Measurements from ENCODE around the gene LYPD5. TPM values are rescaled to one million over a fixed set of nuclear protein-coding genes. Genes with fewer than 3 reads are reported as not detected.
"Not testable (repeated sequence)": the region's sequence is repeated elsewhere in the genome, so short reads cannot be mapped to it uniquely, and the experiment has no call there.

LYPD5 gene, protein sequence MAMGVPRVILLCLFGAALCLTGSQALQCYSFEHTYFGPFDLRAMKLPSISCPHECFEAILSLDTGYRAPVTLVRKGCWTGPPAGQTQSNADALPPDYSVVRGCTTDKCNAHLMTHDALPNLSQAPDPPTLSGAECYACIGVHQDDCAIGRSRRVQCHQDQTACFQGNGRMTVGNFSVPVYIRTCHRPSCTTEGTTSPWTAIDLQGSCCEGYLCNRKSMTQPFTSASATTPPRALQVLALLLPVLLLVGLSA
- polyA plus RNA-seq (2014; cell fraction: cytosol; rRNA removed): 0.80 and 1.9 TPM in 2 replicates
- 0.73 TPM in 1 of 2 replicates, not detected in the other for polyA plus RNA-seq (2014; cell fraction: nucleus; rRNA removed)

DNA sequence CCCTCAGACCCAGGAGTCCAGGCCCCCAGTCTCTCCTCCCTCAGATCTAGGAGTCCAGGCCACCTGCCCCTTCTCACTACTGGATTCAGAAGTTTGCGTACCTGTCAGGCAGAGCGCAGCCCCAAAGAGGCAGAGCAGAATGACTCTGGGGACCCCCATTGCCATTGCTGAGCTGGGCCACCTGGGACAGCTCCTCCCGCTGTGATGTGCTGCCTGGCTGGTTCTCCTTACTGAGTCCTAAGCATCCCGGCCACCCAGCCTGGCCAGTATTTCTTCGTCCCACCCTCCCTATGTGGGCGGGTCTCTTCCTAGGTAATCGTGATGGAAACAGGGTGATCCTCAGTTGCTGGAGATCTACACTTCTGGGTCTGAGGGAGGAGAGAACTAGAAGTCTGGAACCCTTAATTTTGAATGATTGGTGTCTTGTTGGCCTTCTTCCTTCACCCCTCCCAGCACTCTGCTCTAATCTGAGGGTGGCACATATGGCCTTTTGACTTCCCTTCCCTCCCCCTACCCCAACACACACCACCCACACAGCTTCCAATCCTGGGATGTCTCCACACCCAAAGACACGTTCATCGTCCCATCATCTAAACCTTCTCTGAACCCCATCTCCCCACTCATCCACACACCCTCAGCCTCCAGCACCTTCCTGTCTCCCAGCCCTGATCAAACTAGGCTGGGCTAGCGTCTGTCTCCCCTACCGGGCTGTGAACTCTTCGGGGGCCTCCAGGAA, at the start of gene LYPD5:
Gene LYPD5, minus strand, starts transcription at position 232 of the 736 bp plus-strand sequence. Its CDS starts 67 bp downstream, at position 165.
- DNase-seq (ENCODE audit: low spot score): no peak

DNA sequence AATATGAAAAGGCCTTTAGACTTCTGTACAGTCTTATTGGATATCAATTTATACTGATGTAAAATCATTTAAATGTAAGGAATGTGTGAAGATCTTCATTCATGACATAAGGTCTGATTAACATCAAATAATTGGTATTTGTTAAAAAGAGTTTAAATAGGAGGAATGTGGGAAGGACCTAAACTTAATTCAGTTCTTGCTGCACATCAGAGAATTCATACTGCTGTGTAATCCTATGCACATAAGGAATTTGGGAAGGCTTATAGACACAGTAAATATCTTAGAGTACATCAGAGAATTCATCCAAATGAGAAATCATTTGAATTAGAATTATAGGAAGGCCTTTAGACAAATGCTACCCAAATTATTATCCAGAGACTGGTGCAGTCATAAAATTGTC, 46.6 kb upstream of the LYPD5 start:
- no peak for DNase-seq (ENCODE audit: low spot score)

DNA sequence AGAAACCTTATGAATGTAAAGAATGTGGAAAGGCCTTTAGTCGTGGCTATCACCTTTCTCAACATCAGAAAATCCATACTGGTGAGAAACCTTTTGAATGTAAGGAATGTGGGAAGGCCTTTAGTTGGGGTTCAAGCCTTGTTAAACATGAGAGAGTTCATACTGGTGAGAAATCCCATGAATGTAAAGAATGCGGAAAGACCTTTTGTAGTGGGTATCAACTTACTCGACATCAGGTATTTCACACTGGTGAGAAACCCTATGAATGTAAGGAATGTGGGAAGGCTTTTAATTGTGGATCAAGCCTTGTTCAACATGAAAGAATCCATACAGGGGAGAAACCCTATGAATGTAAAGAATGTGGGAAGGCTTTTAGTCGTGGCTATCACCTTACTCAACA, 45.6 kb upstream of the LYPD5 start:
- no peak for DNase-seq (ENCODE audit: low spot score)

DNA sequence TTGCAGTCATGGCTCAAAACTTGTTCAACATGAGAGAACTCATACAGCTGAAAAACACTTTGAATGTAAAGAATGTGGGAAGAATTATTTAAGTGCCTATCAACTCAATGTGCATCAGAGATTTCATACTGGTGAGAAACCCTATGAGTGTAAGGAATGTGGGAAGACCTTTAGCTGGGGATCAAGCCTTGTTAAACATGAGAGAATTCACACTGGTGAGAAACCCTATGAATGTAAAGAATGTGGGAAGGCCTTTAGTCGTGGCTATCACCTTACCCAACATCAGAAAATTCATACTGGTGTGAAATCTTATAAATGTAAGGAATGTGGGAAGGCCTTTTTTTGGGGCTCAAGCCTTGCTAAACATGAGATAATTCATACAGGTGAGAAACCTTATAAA, 45.0 kb upstream of the LYPD5 start:
- no peak for DNase-seq (ENCODE audit: low spot score)

DNA sequence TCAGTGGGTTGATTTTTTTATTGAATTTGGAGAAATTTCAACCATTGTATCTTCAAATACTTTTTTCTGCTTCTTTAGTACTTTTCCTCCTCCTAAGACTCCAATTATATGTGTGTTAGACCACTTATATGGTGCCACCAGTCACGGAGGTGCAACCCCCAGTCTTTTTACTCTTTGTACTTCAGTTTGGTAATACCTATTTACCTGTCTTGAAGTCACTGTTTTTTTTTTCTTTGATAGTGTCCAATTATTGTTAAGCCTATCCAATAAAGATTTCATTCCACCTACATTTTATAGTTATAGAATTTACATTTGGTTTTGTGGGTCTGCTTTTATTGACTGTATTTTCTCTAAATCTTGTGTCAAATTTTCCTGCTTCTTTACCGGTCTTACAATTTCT, 39.8 kb upstream of the LYPD5 start:
- no peak for DNase-seq (ENCODE audit: low spot score)

DNA sequence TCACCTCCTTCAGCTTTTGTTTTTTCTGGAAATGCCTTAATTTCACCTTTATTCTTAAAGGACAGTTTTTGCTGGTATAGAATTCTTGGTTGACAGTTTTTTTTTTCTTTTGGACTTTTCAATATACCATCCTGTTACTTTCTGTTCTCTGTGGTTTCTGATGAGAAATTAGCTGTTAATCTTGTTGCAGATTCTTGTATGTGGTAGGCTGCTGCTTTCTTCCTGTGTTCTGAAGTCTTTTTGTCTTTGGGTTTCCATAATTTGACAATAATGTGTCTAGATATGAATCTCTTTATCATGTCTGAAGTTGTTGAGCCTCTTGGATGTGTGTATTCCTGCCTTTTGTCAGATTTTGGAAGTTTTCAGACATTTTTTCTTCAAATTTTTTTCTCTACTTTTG, 36.9 kb upstream of the LYPD5 start:
- DNase-seq (ENCODE audit: low spot score): no peak

DNA sequence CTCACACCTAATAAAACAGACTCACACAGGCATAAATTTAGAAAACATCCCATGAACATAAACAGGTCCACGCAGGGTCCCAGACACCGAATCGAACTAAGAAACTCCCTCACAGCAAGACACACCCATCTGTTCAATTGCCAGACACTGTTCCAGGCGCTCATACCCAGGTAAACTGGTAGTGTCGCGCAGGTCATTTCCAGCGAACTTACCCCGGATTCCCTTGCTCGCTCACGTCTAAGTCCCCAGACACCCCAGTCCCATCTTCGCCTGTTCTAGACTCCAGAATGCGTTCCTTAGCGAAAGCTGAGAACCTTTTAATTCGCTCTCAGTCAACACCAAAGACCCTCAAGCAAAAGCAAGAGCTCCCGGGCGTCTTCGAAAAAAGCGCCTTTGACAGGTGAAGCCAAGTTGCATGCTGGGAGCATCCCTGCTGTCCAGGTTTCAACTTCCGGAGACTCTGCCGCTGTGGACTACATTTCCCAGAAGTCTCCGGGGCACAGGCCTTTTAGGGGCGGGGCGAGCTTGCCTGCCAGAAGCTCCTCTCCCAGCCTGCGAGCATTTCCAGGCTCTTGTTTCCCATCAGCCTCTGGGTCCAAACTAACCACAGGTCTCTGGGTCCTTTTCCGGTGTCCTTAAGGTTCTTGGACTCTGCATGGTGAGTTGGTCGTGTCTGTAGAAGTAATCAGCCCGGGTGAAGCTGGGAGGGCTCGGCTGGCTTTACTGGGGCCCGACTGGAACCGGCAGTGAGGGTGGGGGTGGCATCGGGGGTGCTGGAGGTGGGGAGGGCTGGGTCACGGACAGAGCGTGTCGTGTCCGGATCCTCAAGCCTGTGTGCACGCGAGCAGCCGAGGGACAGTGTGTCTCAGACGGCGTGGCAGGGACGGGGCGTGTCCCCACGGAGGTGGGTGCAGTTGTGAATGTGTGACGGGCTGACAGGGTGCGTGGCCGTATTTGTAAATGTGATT, 24.8 kb upstream of the LYPD5 start, which contains the start of gene ZNF283:
Gene ZNF283, plus strand, starts transcription at position 535 of the 968 bp plus-strand sequence. CDS start 6,184 bp downstream, outside the sequence.
- peak; percentile 92 for DNase-seq (ENCODE audit: low spot score)

DNA sequence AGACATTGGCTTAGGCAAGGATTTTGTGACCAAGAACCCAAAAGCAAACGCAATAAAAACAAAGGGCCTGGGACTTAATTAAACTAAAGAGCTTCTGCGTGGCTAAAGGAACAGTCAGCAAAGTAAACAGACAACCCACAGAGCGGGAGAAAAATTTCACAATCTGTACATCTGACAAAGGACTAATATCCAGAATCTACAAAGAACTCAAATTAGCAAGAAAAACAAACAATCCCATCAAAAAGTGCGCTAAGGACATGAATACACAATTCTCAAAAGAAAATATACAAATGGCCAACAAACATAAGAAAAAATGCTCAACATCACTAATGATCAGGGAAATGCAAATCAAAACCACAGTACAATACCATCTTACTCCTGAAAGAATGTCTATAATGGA, 22.3 kb upstream of the LYPD5 start:
- not testable (repeated sequence) for DNase-seq (ENCODE audit: low spot score)

DNA sequence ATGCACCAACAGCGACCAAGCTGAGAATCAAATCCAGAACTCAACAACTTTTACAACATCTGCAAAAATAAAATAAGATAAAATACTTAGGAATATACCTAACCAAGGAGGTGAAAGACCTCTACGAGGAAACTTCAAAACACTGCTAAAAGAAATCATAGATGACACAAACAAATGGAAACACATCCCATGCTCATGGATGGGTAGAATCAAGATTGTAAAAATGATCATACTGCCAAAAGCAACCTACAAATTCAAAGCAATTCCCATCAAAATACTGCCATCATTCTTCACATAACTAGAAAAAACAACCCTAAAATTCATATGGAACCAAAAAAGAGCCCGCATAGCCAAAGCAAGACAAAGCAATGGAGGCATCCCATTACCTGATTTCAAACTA, 21.6 kb upstream of the LYPD5 start:
- DNase-seq (ENCODE audit: low spot score): not testable (repeated sequence)

DNA sequence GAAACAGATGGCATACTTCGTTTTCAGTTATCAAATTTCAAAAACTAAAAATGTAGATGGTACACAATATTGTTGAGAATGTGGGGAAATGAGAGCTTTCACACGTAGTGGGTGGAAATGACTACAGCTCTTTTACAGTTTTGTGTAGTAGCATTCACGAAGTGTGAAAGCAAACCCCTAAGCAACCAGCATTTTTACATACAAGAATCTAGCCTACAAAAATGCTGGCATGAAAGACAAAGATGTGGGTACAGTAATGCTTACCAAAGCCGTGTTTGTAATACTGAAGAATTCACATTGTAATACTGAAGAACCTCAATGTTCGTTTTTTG, 18.6 kb upstream of the LYPD5 start:
- DNase-seq (ENCODE audit: low spot score): no peak

DNA sequence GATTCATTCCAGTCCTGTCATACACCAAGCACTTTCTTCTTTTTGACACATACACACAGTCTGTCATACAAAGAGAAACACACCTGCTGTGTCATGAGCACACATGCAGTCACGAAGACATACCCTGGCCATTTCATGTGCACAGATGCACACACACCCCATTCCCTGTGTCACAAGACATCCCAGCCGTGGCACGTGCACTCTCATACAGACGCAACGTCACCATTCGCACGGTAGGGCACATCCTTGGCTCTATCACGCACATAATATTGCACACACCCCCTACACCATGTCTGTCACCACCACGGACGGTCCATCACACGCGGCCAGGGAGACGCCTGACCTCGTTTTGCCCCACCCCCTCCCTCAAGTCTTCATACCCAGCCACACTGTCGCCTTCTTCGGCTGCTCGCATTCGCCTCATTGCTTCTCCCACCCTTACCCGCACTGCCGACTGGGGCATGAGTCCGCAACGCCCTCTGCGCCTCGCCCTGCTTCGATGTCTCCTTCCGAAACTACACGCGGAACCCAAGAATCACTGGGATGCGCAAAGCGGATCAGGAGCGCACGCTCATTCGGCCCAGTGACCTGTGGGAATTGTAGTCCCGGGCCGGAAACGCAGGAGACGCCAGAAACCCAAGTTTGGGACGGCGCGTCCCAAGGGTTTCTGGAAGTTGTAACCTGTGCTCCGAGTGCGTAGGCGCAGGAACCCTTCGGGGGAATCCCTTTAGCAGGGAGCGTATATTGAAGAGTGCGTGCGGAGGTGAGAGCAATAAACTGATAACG, 18.0 kb upstream of the LYPD5 start:
- DNase-seq (ENCODE audit: low spot score): no peak

DNA sequence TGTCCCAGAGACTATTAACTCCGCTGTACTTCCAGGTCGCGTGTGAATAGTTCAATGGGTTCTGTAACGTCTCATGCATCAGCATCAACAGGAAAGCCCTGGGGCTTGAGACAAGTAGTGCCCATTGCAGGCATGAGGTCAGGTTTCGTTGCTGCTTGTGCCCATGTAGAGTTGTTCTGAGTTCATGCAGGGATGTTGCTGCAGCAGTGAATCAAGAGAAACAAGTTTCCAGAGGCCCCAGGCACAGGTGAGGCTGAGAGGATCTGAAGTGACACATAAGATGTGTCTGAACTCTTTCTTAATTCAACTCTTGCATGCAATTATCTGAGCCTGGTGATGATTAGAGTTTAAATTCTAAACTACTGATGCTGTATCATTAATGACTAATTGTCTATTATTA, 16.3 kb upstream of the LYPD5 start:
- no peak for DNase-seq (ENCODE audit: low spot score)

DNA sequence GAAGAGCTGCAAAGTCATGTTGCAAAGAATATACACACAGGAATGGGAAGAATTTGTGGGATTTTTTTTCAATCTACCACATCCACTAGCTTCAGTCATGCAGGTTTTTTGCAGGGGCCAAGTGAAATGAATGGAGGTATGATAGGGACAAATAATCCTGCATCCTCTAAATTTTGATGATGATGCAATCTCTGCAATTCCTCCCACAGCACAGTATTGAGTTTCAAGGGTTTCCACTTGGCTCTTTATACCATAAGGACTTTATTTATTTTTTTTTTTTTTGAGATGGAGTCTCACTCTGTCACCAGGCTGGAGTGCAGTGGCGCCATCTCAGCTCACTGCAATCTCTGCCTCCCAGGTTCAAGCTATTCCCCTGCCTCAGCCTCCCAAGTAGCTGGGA, 15.2 kb upstream of the LYPD5 start:
- DNase-seq (ENCODE audit: low spot score): not testable (repeated sequence)

DNA sequence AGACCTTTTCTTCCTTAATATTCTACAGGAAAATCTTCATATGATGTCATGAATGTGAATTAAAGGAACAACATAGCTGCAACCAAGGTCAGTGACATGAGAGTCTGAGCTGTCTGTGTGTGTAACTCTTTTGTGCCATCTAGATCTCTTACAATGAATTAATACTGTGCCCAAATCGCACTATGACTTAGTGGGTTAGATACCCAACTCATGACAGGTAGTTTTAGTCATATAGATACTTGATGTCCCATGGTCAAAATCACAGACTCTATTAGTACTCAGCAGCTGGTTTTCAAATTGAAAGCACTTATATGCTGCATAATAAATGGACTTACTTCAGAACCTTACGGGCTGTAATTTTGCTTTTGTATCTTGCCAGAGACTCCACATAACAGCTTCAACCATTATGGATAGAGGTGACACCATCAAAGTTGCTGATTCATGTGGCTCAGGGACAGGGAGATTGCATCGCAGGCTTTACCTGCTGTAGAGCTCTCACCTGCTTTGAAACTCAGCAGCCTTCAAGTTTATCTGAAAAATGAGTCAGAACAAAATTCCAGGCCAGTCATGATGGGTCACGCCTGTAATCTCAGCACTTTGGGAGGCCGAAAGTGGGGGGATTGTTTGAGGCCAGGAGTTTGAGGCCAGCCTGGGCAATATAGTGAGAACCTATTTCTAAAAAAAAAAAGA, 12.6 kb upstream of the LYPD5 start:
- DNase-seq (ENCODE audit: low spot score): no peak

DNA sequence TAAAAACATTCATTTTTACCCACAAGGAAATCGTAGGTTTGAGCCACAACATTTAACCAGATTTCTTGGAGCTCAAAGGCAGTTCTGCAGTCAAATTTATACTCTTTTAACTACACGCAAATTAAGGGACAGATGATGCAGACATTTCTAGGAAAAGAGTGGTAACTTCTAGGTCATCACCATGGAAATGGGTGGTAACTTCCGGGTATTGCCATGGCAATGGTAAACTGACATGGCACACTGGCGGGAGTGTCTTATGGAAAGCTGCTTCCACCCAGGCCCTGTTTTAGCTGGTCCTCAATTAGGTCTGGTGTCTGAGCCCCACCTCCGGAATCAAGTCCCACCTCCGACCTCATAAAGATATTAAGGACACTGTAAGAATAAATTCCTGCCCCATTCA, 10.4 kb upstream of the LYPD5 start:
- peak; percentile 78 for DNase-seq (ENCODE audit: low spot score)

DNA sequence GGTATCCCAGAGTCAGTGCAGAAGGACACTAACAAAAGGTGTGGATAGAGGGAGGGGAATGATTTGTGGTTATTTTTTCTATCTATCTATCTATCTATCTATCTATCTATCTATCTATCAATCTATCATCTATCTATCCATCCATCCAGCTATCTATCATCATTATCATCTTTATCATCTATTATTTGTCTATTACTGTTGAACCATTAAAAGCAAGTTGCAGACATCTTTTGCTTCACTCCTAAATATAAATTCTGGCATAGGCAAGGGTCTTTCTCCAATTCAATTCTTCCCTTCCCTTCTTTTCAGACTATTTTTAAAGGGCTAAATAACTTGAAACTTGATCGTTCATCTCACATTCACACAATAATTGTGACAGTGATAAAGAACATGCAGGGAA, 10.0 kb upstream of the LYPD5 start:
- no peak for DNase-seq (ENCODE audit: low spot score)

DNA sequence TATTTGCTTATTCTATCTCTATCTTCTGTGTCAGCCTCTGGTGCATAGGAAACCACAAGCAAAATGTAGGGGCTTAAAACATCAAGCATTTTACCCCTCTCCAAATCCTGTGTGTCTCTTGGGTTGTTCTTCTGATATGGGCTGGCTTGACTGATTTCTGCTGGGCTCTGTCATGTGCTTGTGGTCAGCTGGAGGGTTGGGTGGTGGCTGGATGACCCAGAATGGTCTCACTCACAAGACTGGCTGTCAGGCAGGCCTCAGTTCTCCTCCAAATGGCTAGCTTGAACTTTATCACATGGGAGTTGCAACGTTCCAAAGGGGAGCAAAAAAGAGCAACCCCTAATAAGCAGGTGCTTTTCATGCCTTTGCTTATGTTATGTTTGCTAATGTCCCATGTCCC, 9.6 kb upstream of the LYPD5 start:
- no peak for DNase-seq (ENCODE audit: low spot score)

DNA sequence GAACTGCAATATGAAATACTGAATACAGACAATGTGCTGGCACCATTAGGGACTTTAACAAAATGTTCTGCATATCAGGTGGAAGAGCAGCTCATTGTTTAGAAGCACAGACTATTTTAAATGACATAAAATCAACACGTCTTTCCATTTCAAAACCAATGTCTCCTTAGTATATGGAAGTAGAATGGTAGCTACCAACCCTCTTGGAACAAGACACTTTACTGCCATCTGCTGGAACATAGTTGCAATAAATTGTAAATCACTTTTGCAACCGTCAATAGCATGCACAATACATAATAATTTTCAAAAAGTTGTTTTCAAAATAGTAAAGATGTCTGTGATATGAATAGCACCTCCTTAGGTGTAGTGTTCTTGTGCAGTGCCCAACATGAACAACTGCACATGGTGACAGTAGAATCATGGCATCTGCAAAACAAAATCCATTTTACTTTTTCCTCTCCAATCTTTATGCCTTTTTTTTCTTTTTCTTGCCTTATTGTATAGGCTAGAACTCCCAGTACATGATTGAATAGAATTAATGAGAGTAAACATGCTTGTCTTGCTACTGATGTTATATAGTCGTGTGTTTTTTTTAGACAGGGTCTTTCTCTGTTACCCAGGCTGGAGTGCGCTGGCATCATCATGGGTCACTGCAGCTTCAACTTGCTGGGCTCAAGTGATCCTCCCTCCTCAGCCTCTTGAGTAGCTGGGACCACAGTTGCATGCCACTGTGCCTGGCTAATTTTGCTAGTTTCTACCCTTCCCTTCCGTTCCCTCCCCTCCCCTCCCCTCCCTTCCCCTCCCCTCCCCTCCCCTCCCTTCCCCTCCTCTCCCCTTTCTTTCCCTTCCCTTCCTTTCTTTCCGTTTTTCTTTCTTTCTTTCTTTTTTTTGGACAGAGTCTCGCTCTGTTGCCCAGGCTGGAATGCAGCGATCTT, 7.8 kb upstream of the LYPD5 start:
- DNase-seq (ENCODE audit: low spot score): peak; percentile 21

DNA sequence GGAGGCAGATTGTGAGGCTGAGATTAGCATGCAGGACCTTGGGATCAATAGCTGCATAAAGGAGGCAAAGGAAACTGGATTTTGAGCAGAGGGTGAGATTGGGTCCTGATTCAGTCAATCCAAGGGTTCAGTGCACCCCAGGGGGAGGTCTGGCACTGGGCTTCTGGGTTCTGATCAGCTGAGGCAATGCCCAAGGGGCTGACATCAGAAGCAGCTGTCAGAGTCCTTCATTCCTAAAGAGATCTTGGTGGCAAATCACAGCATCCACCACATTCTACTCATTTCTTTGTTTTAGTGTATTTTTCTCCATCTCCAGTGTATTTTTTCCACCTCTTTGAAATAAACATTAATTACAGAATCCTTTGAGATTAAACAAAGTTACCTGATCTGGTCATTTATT, 5.4 kb upstream of the LYPD5 start:
- DNase-seq (ENCODE audit: low spot score): no peak

All from SK-N-DZ (cell line).